GM12874 (cell line): Measurements from ENCODE around the gene MEOX1.
A peak's percentile ranks its signal among the peaks of the same experiment; 100 is the strongest.

Experiments used
- CTCF ChIP-seq: IDR thresholded peaks from 2 replicates; pipeline ENCODE4 v1.5.1; 2011; ENCODE audit warnings: low read depth, mild to moderate bottlenecking, control low read depth, low read length, moderate library complexity; ENCODE audit not compliant: insufficient read depth

Gene MEOX1

GRCh38 chr17:43679401-43679800 is 17.7 kb upstream of the MEOX1 start:
- TF ChIP-seq CTCF, result no peak

GRCh38 chr17:43676471-43676870 is 14.7 kb upstream of the MEOX1 start:
- no peak for TF ChIP-seq CTCF

GRCh38 chr17:43674394-43674793 is 12.7 kb upstream of the MEOX1 start:
- TF ChIP-seq CTCF, result no peak

GRCh38 chr17:43673516-43674323 is 12.0 kb upstream of the MEOX1 start:
- peak; percentile 88 for TF ChIP-seq CTCF

- no peak for TF ChIP-seq CTCF
Measured at GRCh38 chr17:43671755-43672519, 10.2 kb upstream of the MEOX1 start.

GRCh38 chr17:43671031-43671692 is 9.4 kb upstream of the MEOX1 start:
- TF ChIP-seq CTCF, result no peak

GRCh38 chr17:43670645-43671030 is 8.9 kb upstream of the MEOX1 start:
- no peak for TF ChIP-seq CTCF
